Vagina (tissue), 2 donors: Measurements from ENCODE around the gene APOL4.

Experiments
- CTCF ChIP-seq, 3 experiments: fragments of 450-650 bp in 2 of 3; fragments of 200-600 bp in 1 of 3; sonication (generic) in 1 of 3; IDR thresholded peaks; one replicate each; pipeline ENCODE4 v1.5.1; 2017 to 2019; ENCODE audit warnings: antibody characterized with exemption in 3 of 3, mild to moderate bottlenecking in 2 of 3, moderate library complexity in 2 of 3
- POLR2A ChIP-seq, 2 donors: fragments of 450-650 bp; IDR thresholded peaks; one replicate each; pipeline ENCODE4 v1.6.1; 2017; ENCODE audit warnings: antibody characterized with exemption in 2 of 2, mild to moderate bottlenecking in 2 of 2, moderate library complexity in 2 of 2
- POLR2AphosphoS5 ChIP-seq, 2 donors: sonication (generic); formaldehyde crosslinking; IDR thresholded peaks; one replicate each; pipeline ENCODE4 v1.9.0; 2017; ENCODE audit warnings: antibody characterized with exemption in 2 of 2, mild to moderate bottlenecking in 2 of 2, low read depth in 1 of 2; ENCODE audit not compliant: insufficient read depth in 1 of 2

GRCh38 chr22:36204001-36204631 is 2.5 kb upstream of the APOL4 start:
- TF ChIP-seq CTCF (IDR thresholded peaks at IDR 0.05) (no peak), POLR2AphosphoS5 (IDR thresholded peaks at IDR 0.05; ENCODE audit: insufficient read depth in 1 of 2, low read depth in 1 of 2) (no peak), POLR2A (IDR thresholded peaks at IDR 0.05) (no peak)
